GM23248 (cell line): ENCODE results near the gene MALT1. TPM values are rescaled to one million over a fixed set of nuclear protein-coding genes. Genes with fewer than 3 reads are reported as not detected.

Experiments
- DNase-seq: peaks from one replicate; pipeline ENCODE4 v3.0.0-alpha.2; 2015
- H2AFZ ChIP-seq: fragments of 200-600 bp; sonication (generic); 2 replicates; pipeline ENCODE4 v1.6.1; 2016; ENCODE audit warnings: antibody characterized with exemption
- H3F3A ChIP-seq: fragments of 200-600 bp; sonication (generic); 2 replicates; pipeline ENCODE4 v1.6.1; 2016; ENCODE audit warnings: mild to moderate bottlenecking, antibody characterized with exemption, mixed run types; ENCODE audit not compliant: insufficient read depth
- H3K27ac ChIP-seq: fragments of 200-600 bp; sonication (generic); 2 replicates; pipeline ENCODE4 v1.5.1; 2016; ENCODE audit warnings: mild to moderate bottlenecking
- H3K27me3 ChIP-seq: fragments of 200-600 bp; sonication (generic); replicated peaks from 2 replicates; pipeline ENCODE4 v1.6.1; 2016; ENCODE audit warnings: mild to moderate bottlenecking; ENCODE audit not compliant: insufficient read depth
- H3K36me3 ChIP-seq: fragments of 200-600 bp; sonication (generic); 2 replicates; pipeline ENCODE4 v1.6.1; 2016; ENCODE audit warnings: low read depth, mild to moderate bottlenecking
- H3K4me1 ChIP-seq: fragments of 200-600 bp; sonication (generic); 2 replicates; pipeline ENCODE4 v1.6.1; 2016; ENCODE audit warnings: mild to moderate bottlenecking; ENCODE audit not compliant: insufficient read depth
- H3K4me2 ChIP-seq: fragments of 200-600 bp; sonication (generic); one replicate; pipeline ENCODE4 v1.6.1; 2016; ENCODE audit warnings: mild to moderate bottlenecking; ENCODE audit not compliant: unreplicated experiment
- H3K4me3 ChIP-seq: fragments of 200-600 bp; sonication (generic); 2 replicates; pipeline ENCODE4 v1.5.1; 2016; ENCODE audit warnings: mild to moderate bottlenecking
- H3K79me2 ChIP-seq: fragments of 200-600 bp; sonication (generic); 2 replicates; pipeline ENCODE4 v1.6.1; 2016; ENCODE audit warnings: mild to moderate bottlenecking; ENCODE audit not compliant: insufficient read depth
- H3K9ac ChIP-seq: fragments of 200-600 bp; sonication (generic); 2 replicates; pipeline ENCODE4 v1.6.1; 2016; ENCODE audit warnings: mild to moderate bottlenecking
- H3K9me2 ChIP-seq: fragments of 200-600 bp; sonication (generic); 2 replicates; pipeline ENCODE4 v1.6.1; 2016; ENCODE audit warnings: mixed run types, mild to moderate bottlenecking, moderate library complexity; ENCODE audit not compliant: insufficient read depth
- H3K9me3 ChIP-seq: fragments of 200-600 bp; sonication (generic); one replicate; pipeline ENCODE4 v1.6.1; 2017; ENCODE audit warnings: low read depth
- H4K20me1 ChIP-seq: fragments of 200-600 bp; sonication (generic); 2 replicates; pipeline ENCODE4 v1.6.0; 2016; ENCODE audit not compliant: insufficient read depth
- EZH2 ChIP-seq: fragments of 200-600 bp; sonication (generic); IDR thresholded peaks from 2 replicates; pipeline ENCODE4 v1.6.1; 2018; ENCODE audit warnings: antibody characterized with exemption, mild to moderate bottlenecking; ENCODE audit not compliant: insufficient read depth, poor library complexity, severe bottlenecking
- EZH2phosphoT487 ChIP-seq: fragments of 200-600 bp; sonication (generic); IDR thresholded peaks from 2 replicates; pipeline ENCODE4 v1.6.1; 2018; ENCODE audit warnings: antibody characterized with exemption, moderate library complexity, mild to moderate bottlenecking, low read depth; ENCODE audit not compliant: insufficient read depth
- WGBS, 2 experiments: methylation state at CpG; one replicate each; pipeline ENCODE4 v1.1.6; 2015 to 2017; ENCODE audit warnings: low lambda C conversion rate in 2 of 2, low coverage in 1 of 2; ENCODE audit errors: missing lambda C conversion rate in 2 of 2; 5-methylcytosine and 5-hydroxymethylcytosine counted together
- in situ Hi-C: fragments of 300-500 bp; cut with MboI; formaldehyde crosslinking; loops from 2 replicates; pipeline ENCODE4 v1.15.0; 2020
- polyA plus RNA-seq: library from polyadenylated mRNA; unstranded; fragments of >200 nt; fragmentation: Nextera tagmentation; extraction: Ambion mirVana; gene quantifications from 2 replicates; pipeline ENCODE4 v1.2.1, GENCODE V29; 2016
- total RNA-seq: library from RNA; depleted of rRNA; stranded (reverse); fragments of >200 nt; shearing (Covaris generic); gene quantifications from 2 replicates; pipeline ENCODE4 v1.2.3, GENCODE V29; 2014

MALT1 gene
- total and polyA plus RNA-seq, 2 experiments from 2014 or later = 12.6 to 42.5 TPM

DNA sequence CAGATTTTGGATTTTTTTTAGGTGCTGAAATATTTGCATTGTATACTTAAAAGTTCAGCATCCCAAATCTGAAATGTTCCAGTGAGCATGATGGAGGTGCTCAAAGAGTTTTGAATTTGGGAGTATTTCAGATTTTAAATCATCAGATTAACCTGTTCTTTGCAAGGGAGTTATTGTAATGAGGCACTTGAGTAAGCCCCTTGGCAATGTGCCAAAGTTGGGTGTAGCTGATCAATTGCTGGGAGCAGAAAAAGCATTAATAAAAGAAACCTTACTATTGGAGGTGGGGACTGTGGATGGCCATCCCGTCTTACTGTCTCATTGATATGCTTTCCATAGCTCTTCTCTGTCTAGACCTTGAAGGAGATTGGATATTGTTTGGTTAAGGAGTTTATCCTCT, 28.3 kb downstream of the MALT1 start:
- no peak overlapping the region for H3K4me3 ChIP-seq
- H3K9me3 ChIP-seq = no peaks in the 10 kb centered on the region
- 20 to 33% methylated on average over 1 of the region's 1 CpG for WGBS, 2 experiments
- H3K9me2 ChIP-seq = no peaks in the 10 kb centered on the region
- H3K27ac ChIP-seq = no peak overlapping the region
- H3K36me3 ChIP-seq = peaks cover 50% of the 10 kb centered on the region
- peak; percentile 28 for DNase-seq
- no peak overlapping the region for H3K9ac ChIP-seq
- no peaks in the 10 kb centered on the region for H4K20me1 ChIP-seq
- peaks cover 84% of the 10 kb centered on the region for H3K79me2 ChIP-seq
- TF ChIP-seq EZH2 (no peak), EZH2phosphoT487 (no peak)
- no peaks in the 10 kb centered on the region for H3K27me3 ChIP-seq
- no peak overlapping the region for H3K4me2 ChIP-seq
- in situ Hi-C loops = no loop called here
- peaks cover 4% of the 10 kb centered on the region; the same call in 1 of the 2 replicates for H3F3A ChIP-seq
- H3K4me1 ChIP-seq = no peaks in the 10 kb centered on the region
- H2AFZ ChIP-seq = no peak overlapping the region

DNA sequence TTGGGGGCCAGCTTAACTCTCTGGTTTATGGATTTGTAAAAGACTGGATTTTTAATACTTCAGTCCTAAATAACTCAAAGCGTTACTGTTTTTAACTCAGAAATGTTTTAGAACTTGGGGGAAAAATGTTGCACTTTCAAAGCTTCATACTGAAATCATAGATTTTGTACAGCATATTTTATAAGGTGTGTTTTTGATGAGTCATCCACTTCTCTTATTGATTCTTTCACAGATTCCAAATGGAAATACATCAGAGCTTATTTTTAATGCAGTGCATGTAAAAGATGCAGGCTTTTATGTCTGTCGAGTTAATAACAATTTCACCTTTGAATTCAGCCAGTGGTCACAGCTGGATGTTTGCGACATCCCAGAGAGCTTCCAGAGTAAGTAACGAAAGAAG, 28.9 kb downstream of the MALT1 start:
- H3K36me3 ChIP-seq = peaks cover 54% of the 10 kb centered on the region
- no peak overlapping the region for H3K4me3 ChIP-seq
- H3K9me2 ChIP-seq = no peaks in the 10 kb centered on the region
- peaks cover 80% of the 10 kb centered on the region for H3K79me2 ChIP-seq
- WGBS, 2 experiments = 97 to 100% methylated on average over 4 of the region's 4 CpGs
- DNase-seq = no peak
- H3K9me3 ChIP-seq = no peaks in the 10 kb centered on the region
- no peak for TF ChIP-seq EZH2phosphoT487
- no peak for TF ChIP-seq EZH2
- H2AFZ ChIP-seq = no peak overlapping the region
- H4K20me1 ChIP-seq = no peaks in the 10 kb centered on the region
- no peak overlapping the region for H3K4me2 ChIP-seq
- in situ Hi-C loops = no loop called here
- H3K9ac ChIP-seq = no peak overlapping the region
- no peak overlapping the region for H3K27ac ChIP-seq
- H3K27me3 ChIP-seq = no peaks in the 10 kb centered on the region
- no peaks in the 10 kb centered on the region for H3K4me1 ChIP-seq
- H3F3A ChIP-seq = peaks cover 4% of the 10 kb centered on the region; the same call in 1 of the 2 replicates

DNA sequence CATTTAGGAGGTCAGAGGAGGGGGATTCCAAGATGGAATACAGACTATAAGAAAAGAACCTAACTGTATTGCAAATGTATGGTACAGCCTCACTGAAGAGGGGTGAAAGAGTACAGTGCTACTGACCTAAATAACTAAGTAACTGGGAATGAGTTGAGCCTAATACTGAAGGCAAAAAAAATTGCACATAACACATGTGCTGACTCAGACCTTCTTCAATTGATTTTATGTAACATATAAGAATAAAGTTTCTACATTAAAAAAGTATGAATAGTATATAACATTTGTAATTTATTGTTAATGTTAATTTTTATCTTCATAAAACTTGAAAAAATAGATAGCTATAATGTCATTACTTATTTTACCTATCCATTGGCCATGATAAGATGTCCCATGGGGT, 41.7 kb downstream of the MALT1 start:
- Histone ChIP-seq H3K4me2 (no peak overlapping the region), H2AFZ (no peak overlapping the region), H3K4me3 (no peak overlapping the region), H3F3A (no peaks in the 10 kb centered on the region), H3K36me3 (peaks cover 65% of the 10 kb centered on the region), H3K79me2 (no peaks in the 10 kb centered on the region; the same call in 1 of the 2 replicates), H3K4me1 (no peaks in the 10 kb centered on the region), H3K9me2 (no peaks in the 10 kb centered on the region), H3K9ac (no peak overlapping the region), H4K20me1 (no peaks in the 10 kb centered on the region), H3K9me3 (no peaks in the 10 kb centered on the region), H3K27ac (no peak overlapping the region), H3K27me3 (no peaks in the 10 kb centered on the region)
- in situ Hi-C loops = no loop called here
- no peak for DNase-seq
- TF ChIP-seq EZH2 = no peak
- no peak for TF ChIP-seq EZH2phosphoT487

DNA sequence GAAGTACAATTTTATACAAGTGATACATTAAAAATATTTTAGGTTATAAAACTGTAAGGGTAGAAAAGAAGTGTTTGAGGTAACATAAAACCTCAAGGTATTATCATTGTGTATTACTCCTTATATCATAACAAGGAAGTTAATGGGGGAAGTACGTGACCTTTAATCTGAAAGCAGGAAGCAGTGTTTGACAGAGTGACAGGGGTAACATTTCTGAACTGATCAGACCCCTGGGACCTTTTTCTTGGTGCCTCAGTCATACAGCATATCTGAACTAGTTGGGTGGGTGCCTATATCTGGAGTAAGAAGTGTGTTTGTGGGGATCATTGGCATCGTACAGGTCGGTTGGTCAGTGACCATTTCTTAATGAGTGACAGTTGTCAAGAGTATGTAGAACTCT, 43.0 kb downstream of the MALT1 start:
- no peaks in the 10 kb centered on the region for H3K9me3 ChIP-seq
- no peak overlapping the region for H3K27ac ChIP-seq
- 97 to 100% methylated on average over 3 of the region's 3 CpGs for WGBS, 2 experiments
- no peaks in the 10 kb centered on the region for H3K27me3 ChIP-seq
- DNase-seq = no peak
- H3K4me3 ChIP-seq = no peak overlapping the region
- H3K4me1 ChIP-seq = no peaks in the 10 kb centered on the region
- no peak for TF ChIP-seq EZH2
- no peak for TF ChIP-seq EZH2phosphoT487
- H4K20me1 ChIP-seq = no peaks in the 10 kb centered on the region
- H3K79me2 ChIP-seq = no peaks in the 10 kb centered on the region
- no peak overlapping the region for H2AFZ ChIP-seq
- H3K9ac ChIP-seq = no peak overlapping the region
- H3F3A ChIP-seq = no peaks in the 10 kb centered on the region
- H3K4me2 ChIP-seq = no peak overlapping the region
- H3K9me2 ChIP-seq = no peaks in the 10 kb centered on the region
- in situ Hi-C loops = no loop called here
- peaks cover 60% of the 10 kb centered on the region for H3K36me3 ChIP-seq

DNA sequence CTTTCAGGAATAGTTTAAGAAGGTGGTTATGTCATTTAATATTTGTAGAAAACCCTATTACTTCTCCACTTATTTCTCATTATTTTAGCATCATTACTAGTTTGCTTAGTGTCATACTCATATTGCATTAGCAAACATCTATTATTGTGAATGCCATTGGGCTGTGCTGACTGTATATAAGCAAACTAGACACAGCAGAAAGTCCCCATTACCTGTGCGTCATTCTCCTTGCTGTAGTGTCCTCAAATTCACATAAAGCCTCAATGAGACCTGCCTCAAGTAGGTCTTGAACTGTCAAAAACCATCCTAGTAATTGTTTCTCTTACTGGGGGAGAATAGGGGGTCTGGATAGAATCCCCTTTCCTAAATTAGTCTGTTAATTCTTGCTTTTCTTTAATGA, 43.6 kb downstream of the MALT1 start:
- 100% methylated on average over 1 of the region's 1 CpG for WGBS, 2 experiments
- no peak overlapping the region for H3K27ac ChIP-seq

More for the DNA sequence above, 43.6 kb downstream of the MALT1 start:
- H2AFZ ChIP-seq = no peak overlapping the region
- no peak for DNase-seq
- no peaks in the 10 kb centered on the region for H3K79me2 ChIP-seq
- no peaks in the 10 kb centered on the region for H3F3A ChIP-seq
- H3K4me3 ChIP-seq = no peak overlapping the region
- no peak overlapping the region for H3K4me2 ChIP-seq
- no peak for TF ChIP-seq EZH2
- TF ChIP-seq EZH2phosphoT487 = no peak
- no peak overlapping the region for H3K9ac ChIP-seq
- H3K9me3 ChIP-seq = no peaks in the 10 kb centered on the region
- peaks cover 56% of the 10 kb centered on the region for H3K36me3 ChIP-seq
- no peaks in the 10 kb centered on the region for H3K4me1 ChIP-seq
- no peaks in the 10 kb centered on the region for H4K20me1 ChIP-seq
- in situ Hi-C loops = no loop called here
- no peaks in the 10 kb centered on the region for H3K9me2 ChIP-seq
- no peaks in the 10 kb centered on the region for H3K27me3 ChIP-seq
